Measurements from ENCODE around the gene PUM1. TPM values are rescaled to one million over a fixed set of nuclear protein-coding genes. Genes with fewer than 3 reads are reported as not detected.

PUM1 gene
- total RNA-seq, 2 experiments from 2014 or later = 99.3 to 102 TPM

- Mint-ChIP-seq H3K27ac (no peak overlapping the region), H3K4me3 (no peak overlapping the region), H3K27me3 (no peaks in the 10 kb centered on the region), H3K36me3 (ENCODE audit: low read depth) (peaks cover 3% of the 10 kb centered on the region), H3K9me3 (no peaks in the 10 kb centered on the region), H3K4me1 (peaks cover 50% of the 10 kb centered on the region)
- ChIA-PET CTCF (interaction anchor here (1.2 kb wide), 1 partner anchor 11 kb away, joined by 4 read pairs; no protein-coding TSS in a partner anchor), POLR2A (interaction anchor here (1.0 kb wide), 1 partner anchor 12 kb away, joined by 4 read pairs; no protein-coding TSS in a partner anchor)
- DNase-seq = no peak
Measured at GRCh38 chr1:31013187-31013864, 52.2 kb downstream of the PUM1 start.

GRCh38 chr1:31012210-31012924, 53.1 kb downstream of the PUM1 start:
- H3K4me1 Mint-ChIP-seq = peaks cover 55% of the 10 kb centered on the region
- no peak overlapping the region for H3K27ac Mint-ChIP-seq
- CTCF ChIA-PET = interaction anchor here (0.6 kb wide), 1 partner anchor 269 kb away, joined by 3 read pairs; no protein-coding TSS in a partner anchor
- no peak overlapping the region for H3K4me3 Mint-ChIP-seq
- peaks cover 9% of the 10 kb centered on the region for H3K36me3 Mint-ChIP-seq (ENCODE audit: low read depth)
- H3K27me3 Mint-ChIP-seq = no peaks in the 10 kb centered on the region
- DNase-seq = no peak
- no peaks in the 10 kb centered on the region for H3K9me3 Mint-ChIP-seq
- POLR2A ChIA-PET = interaction anchor here (1.0 kb wide), 1 partner anchor 13 kb away, joined by 4 read pairs; no protein-coding TSS in a partner anchor

- no peak for DNase-seq
- H3K36me3 Mint-ChIP-seq (ENCODE audit: low read depth) = peaks cover 9% of the 10 kb centered on the region
- no peak overlapping the region for H3K4me3 Mint-ChIP-seq
- H3K27me3 Mint-ChIP-seq = no peaks in the 10 kb centered on the region
- no peak overlapping the region for H3K27ac Mint-ChIP-seq
- no peaks in the 10 kb centered on the region for H3K9me3 Mint-ChIP-seq
- CTCF ChIA-PET = interaction anchor here (0.6 kb wide), 1 partner anchor 268 kb away, joined by 3 read pairs; no protein-coding TSS in a partner anchor
- peaks cover 52% of the 10 kb centered on the region for H3K4me1 Mint-ChIP-seq
- POLR2A ChIA-PET = no interaction called here
Measured at GRCh38 chr1:31011719-31012118, 53.8 kb downstream of the PUM1 start.

DNA sequence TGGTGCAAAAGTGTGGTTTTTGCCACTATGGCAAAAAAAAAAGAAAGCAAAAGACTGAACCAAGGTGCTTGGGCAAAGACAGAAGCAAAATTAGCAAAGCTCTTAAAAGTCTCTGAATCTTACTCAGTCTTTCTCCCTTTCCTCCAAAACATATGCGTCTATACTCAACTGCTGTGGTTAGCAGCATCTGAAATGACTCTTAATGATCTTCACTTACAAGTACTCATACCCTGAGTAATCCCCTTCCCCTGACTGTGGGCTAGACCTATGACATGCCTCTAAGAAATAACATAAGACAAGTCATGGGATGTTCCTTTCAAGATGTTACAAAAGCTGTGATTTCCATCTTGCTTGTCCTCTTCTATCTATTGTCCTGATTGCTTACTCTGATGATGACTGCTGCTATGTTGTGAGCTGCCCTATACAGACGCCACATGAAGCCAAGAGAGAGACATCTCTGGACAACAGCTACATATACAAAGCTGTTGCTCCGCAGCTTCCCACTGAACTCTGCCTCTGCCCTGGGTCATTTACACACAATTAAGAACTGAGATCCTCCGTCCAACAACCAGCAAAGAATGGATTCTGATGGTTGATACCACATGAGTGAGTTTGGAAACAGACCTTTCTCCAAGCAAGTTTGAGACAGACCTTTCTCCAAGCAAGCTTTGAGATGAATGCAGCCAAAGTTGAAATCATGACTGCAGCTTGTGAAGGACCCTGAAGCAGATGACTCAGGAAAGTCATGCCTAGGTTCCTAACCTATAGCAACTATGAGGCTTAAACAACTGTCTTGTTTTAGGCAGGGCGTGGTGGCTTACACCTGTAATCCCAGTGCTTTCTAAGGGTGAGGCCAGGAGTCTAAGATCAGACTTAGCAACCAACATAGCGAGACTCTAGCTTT, 55.2 kb downstream of the PUM1 start:
- peaks cover 20% of the 10 kb centered on the region for H3K36me3 Mint-ChIP-seq (ENCODE audit: low read depth)
- peak overlapping the region; percentile 4 for H3K27ac Mint-ChIP-seq
- H3K27me3 Mint-ChIP-seq = no peaks in the 10 kb centered on the region
- CTCF ChIA-PET = interaction anchor here (0.7 to 1.2 kb wide), 3 partner anchors 20 to 76 kb away, joined by 3 to 4 read pairs (median 3); partner anchors contain the start of gene PUM1
- no peak overlapping the region for H3K4me3 Mint-ChIP-seq
- no peaks in the 10 kb centered on the region for H3K9me3 Mint-ChIP-seq
- POLR2A ChIA-PET = no interaction called here
- H3K4me1 Mint-ChIP-seq = peaks cover 52% of the 10 kb centered on the region
- peak; percentile 17 for DNase-seq

DNA sequence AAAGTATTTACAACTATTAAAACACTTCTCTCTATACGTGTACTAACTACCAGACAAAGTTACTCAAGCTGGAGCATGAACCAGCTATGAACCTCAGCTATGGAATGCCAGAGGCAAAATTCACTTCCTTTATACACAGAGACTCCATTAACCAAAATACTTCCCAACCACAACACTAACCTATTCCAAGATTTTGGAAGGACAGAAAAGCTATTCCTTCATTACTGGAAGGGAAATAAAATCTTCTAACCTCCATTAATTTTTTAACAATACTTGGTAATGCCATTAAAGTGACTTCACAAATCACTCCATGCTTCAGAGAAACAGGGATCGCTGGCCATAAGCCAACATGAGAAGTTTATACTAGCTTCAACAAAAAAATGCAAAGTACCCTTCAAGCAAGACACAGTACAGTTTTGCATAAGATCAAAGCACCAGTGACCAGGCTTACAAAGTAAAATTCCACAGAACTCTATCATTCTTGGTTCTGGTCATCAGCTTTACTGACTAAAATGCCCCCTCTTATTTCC, 58.0 kb downstream of the PUM1 start:
- CTCF ChIA-PET = no interaction called here
- Mint-ChIP-seq H3K27ac (no peak overlapping the region), H3K9me3 (no peaks in the 10 kb centered on the region), H3K27me3 (no peaks in the 10 kb centered on the region), H3K4me1 (peaks cover 45% of the 10 kb centered on the region), H3K36me3 (ENCODE audit: low read depth) (peaks cover 41% of the 10 kb centered on the region), H3K4me3 (no peak overlapping the region)
- POLR2A ChIA-PET = no interaction called here
- no peak for DNase-seq

DNA sequence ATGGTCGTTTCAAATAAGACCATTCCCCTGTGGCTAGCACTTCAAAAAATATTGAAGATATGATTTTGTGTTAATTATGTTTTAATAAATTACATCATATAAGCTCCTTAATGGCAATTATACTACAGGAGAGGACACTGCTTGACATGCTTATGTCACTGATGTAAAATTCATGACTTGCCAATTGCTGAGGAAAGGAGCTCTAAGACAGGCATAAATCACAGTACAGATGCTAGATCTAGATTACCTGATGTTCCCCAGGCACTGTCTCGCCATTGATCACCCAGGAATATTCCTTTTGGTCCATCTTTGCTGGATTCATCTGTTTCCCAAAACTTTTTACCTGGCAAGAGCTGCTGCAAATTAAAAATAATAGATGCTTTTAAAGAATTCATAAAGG, 58.8 kb downstream of the PUM1 start:
- no peak overlapping the region for H3K27ac Mint-ChIP-seq
- CTCF ChIA-PET = interaction anchor here (0.5 kb wide), 1 partner anchor 32 kb away, joined by 3 read pairs; no protein-coding TSS in a partner anchor
- H3K4me3 Mint-ChIP-seq = no peak overlapping the region
- H3K36me3 Mint-ChIP-seq (ENCODE audit: low read depth) = peaks cover 45% of the 10 kb centered on the region
- POLR2A ChIA-PET = no interaction called here
- H3K9me3 Mint-ChIP-seq = no peaks in the 10 kb centered on the region
- peaks cover 40% of the 10 kb centered on the region for H3K4me1 Mint-ChIP-seq
- no peak for DNase-seq
- no peaks in the 10 kb centered on the region for H3K27me3 Mint-ChIP-seq

- no peaks in the 10 kb centered on the region for H3K9me3 Mint-ChIP-seq
- H3K27me3 Mint-ChIP-seq = no peaks in the 10 kb centered on the region
- H3K27ac Mint-ChIP-seq = no peak overlapping the region
- ChIA-PET CTCF (interaction anchor here (0.6 kb wide), 1 partner anchor 30 kb away, joined by 3 read pairs; no protein-coding TSS in a partner anchor), POLR2A (no interaction called here)
- H3K36me3 Mint-ChIP-seq (ENCODE audit: low read depth) = peaks cover 50% of the 10 kb centered on the region
- no peak for DNase-seq
- peaks cover 34% of the 10 kb centered on the region for H3K4me1 Mint-ChIP-seq
- H3K4me3 Mint-ChIP-seq = no peak overlapping the region
Measured at GRCh38 chr1:31005617-31006166, 59.8 kb downstream of the PUM1 start.

DNA sequence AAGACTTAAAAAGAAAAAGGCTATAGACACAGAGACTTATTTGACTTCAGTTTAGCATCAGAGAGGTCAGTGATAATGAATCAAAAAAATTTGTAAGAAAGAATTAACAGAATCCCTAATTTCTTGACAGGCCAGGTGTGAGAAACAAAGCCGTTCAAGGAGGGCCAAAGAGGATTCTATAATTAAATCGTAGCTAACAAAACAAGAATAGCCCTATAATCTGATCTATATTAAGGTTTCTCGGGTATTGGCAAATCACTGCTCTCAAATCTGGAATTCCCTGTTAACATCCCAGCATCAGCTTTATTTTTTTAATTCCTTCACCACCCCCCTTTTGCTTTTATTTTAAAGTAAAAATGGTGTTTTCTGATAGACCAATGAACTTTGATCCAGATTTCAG, 60.3 kb downstream of the PUM1 start:
- no peaks in the 10 kb centered on the region for H3K9me3 Mint-ChIP-seq
- H3K4me3 Mint-ChIP-seq = no peak overlapping the region
- no peak overlapping the region for H3K27ac Mint-ChIP-seq
- peaks cover 54% of the 10 kb centered on the region for H3K36me3 Mint-ChIP-seq (ENCODE audit: low read depth)
- ChIA-PET POLR2A (no interaction called here), CTCF (interaction anchor here (0.6 kb wide), 1 partner anchor 29 kb away, joined by 3 read pairs; no protein-coding TSS in a partner anchor)
- no peak for DNase-seq
- H3K27me3 Mint-ChIP-seq = no peaks in the 10 kb centered on the region
- H3K4me1 Mint-ChIP-seq = peaks cover 29% of the 10 kb centered on the region

- ChIA-PET POLR2A (no interaction called here), CTCF (interaction anchor here (0.6 to 1.1 kb wide), 3 partner anchors 22 to 371 kb away, joined by 4 read pairs; no protein-coding TSS in a partner anchor)
- Mint-ChIP-seq H3K36me3 (ENCODE audit: low read depth) (peaks cover 60% of the 10 kb centered on the region), H3K9me3 (no peaks in the 10 kb centered on the region), H3K27ac (no peak overlapping the region), H3K4me3 (no peak overlapping the region), H3K4me1 (peaks cover 20% of the 10 kb centered on the region), H3K27me3 (no peaks in the 10 kb centered on the region)
- DNase-seq = no peak
Measured at GRCh38 chr1:31004231-31004621, 61.3 kb downstream of the PUM1 start.

DNA sequence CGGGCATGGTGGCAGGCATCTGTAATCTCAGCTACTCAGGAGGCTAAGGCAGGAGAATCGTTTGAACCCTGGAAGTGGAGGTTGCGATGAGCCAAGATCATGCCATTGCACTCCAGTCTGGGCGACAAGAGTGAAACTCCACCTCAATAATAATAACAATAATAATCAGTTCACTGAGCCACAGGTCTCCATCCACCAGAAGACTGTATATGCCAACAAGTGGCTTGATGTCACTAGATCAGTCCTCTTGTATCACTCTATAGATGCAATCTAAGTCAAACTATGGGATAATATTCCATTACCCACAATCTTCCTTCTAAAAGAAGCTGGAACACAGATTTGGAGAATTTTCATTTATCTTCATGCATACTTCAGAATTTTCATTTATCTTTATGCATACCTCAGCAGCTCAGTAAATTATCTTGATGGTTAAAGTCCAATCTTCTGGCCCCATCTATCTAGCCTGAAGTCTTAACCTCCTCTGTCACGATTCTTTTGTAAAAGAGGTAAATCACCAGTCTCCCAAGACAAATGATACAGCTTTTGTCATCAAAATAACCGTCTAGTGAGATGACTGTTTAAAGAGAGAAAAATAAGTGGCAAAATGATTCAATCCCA, 61.8 kb downstream of the PUM1 start:
- peaks cover 20% of the 10 kb centered on the region for H3K4me1 Mint-ChIP-seq
- no peak overlapping the region for H3K4me3 Mint-ChIP-seq
- no peaks in the 10 kb centered on the region for H3K27me3 Mint-ChIP-seq
- CTCF ChIA-PET = interaction anchor here (0.6 to 1.4 kb wide), 4 partner anchors 22 to 270 kb away, joined by 3 to 4 read pairs (median 4); no protein-coding TSS in a partner anchor
- no peak overlapping the region for H3K27ac Mint-ChIP-seq
- POLR2A ChIA-PET = interaction anchor here (0.6 kb wide), 1 partner anchor 63 kb away, joined by 4 read pairs; no protein-coding TSS in a partner anchor
- DNase-seq = no peak
- no peaks in the 10 kb centered on the region for H3K9me3 Mint-ChIP-seq
- H3K36me3 Mint-ChIP-seq (ENCODE audit: low read depth) = peaks cover 62% of the 10 kb centered on the region

DNA sequence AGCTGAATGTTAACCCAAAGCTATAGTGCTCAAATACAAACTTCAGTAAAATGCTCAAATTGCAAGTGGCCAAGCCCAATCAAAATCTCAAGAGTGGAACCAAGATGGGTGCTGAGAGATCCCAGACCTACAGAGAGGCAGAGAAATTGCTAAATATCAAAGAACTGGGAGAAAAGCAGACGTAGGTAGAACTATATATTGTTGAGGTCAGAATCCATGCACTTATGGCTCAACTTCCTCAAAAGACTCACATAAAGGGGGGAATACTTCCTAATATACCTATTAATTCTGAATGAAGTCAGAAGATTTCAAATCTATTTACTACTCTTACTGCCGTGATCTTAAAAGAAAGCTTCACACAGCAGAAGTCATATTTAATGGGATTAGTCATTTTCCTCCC, 65.2 kb downstream of the PUM1 start:
- CTCF ChIA-PET = interaction anchor here (0.6 kb wide), 1 partner anchor 59 kb away, joined by 3 read pairs; no protein-coding TSS in a partner anchor
- H3K36me3 Mint-ChIP-seq (ENCODE audit: low read depth) = peaks cover 71% of the 10 kb centered on the region

More for the DNA sequence above, 65.2 kb downstream of the PUM1 start:
- POLR2A ChIA-PET = no interaction called here
- Mint-ChIP-seq H3K27me3 (no peaks in the 10 kb centered on the region), H3K4me3 (no peak overlapping the region), H3K4me1 (peaks cover 21% of the 10 kb centered on the region), H3K9me3 (no peaks in the 10 kb centered on the region), H3K27ac (no peak overlapping the region)
- DNase-seq = no peak

Measured in activated CD4-positive, alpha-beta T cell treated with anti-CD3 and anti-CD28 coated beads, Interleukin-2, amount 10 ng/mL, durations not matched to agents 7 days and 5 days (primary cell).